SIG-M5 (cell line): ENCODE results near the gene ARHGAP25.

Source experiments
- DNase-seq: peaks from one replicate; lab custom pipeline; 2025; lab: John Stamatoyannopoulos, UW

ARHGAP25 gene

DNA sequence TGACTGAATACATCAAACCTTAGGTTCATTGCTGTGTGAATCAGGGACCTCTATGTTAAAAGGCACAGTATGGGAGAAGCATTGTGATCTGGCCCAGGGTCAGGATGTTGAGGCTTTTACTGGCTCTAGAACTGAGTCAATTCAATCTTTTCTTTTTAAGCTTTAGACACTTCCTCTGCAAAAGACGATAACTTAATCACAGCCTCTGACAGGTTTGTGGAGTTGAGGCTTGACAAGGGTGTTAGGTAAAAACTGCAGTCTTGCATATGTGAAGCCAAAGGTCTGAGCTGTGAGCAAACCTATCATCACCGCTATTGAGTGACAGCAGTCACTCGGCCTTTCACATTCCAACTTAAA lies 17.3 kb upstream of the ARHGAP25 start:
- no peak for DNase-seq

DNA sequence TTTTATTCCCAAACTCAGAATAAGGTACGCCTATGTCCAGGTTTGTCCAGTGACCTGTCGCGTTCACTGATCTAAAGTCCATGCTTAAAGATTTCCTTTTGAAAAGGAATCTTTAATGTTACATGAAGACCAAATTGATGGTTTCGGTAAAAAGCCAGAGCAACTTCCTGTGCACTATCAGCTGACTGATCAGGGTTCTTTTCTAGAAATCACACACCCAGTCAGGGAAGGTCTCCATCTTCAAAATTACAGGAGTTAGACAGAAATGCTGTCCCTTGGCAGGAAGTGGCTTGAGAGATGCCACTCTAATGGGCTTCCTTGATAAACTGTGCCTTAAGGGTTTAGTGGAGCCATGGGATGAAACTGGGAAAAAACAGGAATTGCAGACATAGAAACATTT lies 14.7 kb upstream of the ARHGAP25 start:
- DNase-seq: no peak

DNA sequence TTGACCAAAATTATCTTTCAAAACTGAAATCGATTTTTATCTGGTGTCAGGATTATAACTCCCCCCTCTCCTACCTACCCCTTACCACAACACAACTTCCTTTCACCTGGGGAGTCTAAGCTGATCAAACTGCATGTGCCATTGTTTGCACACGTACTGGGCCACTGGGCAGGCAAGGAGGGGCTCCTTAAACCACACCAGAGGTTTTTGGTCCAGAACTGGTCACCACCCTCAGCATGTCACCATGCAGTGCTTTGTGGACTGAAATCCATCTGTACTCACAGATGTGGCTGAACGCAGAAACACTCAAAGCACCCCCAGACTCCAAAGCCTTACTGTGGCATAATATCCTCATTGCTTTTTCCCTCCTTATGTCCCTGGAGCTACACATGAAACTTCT lies 13.9 kb upstream of the ARHGAP25 start:
- no peak for DNase-seq

DNA sequence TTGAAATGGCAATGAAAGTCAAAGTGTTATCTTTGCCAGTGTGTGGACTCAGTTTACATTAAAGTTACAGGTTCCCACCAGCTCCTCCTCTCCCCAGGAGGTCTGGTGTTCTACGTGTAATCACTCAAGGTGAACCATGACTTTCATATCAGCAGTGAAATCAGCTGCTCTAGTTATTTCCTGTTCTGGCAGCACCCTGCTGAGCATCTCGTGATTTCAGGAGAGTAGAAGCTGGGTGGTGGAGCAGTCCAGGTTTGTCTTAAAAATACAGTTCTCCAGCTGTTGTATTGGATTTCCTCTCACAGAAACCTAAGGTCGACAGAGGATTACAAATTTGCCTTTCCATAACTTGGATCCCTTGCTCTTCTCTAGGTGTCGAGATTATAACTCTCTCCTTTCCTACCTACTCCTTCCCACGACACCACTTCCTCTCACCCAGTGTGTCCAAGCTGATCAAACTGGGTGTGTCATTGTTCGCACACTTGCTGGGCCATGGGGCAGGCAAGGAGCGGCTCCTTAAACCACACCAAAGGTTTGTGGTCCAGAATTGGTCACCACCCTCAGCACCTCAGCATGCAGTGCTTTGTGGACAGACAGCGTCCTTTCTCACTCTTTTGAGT lies 13.0 kb upstream of the ARHGAP25 start:
- DNase-seq: no peak

DNA sequence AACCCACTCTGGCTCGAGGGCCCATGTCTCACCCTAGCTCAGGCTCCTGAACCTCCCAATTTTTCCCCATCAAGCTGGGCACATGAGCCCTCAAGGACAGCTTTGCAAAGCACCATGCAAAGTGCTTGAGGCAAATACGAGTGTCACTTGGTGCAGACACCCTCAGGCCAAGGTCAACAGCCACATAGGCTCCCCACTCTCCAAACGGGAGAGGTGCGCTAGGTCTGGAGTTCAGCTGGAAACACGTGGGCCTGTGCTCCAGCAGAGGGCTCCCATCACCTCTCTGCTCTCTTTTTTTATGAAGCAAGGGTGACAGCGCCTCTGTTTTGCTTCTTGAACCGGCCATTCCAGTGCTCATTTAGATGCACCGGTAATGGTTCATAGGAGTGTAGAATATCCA lies 11.9 kb upstream of the ARHGAP25 start:
- no peak for DNase-seq

DNA sequence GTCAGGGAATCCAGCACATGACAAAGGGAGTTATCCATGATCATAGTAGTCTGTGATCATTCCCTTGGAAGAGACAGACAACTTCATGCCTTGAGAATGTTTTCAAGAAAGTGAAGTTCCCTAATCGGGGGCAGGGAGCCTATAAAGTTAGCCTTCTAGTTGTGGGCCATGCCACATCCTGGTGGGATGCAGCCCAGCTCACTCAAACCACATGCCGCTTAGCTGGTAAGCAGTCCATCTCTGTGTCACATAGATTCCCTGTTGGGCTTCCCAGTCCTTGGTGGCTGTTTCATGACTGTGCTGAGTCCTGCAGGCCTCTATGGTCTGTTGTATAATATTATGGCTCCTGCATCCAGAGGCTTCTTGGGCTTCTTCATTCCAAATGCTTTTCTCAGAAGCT lies 11.4 kb upstream of the ARHGAP25 start:
- DNase-seq: no peak

DNA sequence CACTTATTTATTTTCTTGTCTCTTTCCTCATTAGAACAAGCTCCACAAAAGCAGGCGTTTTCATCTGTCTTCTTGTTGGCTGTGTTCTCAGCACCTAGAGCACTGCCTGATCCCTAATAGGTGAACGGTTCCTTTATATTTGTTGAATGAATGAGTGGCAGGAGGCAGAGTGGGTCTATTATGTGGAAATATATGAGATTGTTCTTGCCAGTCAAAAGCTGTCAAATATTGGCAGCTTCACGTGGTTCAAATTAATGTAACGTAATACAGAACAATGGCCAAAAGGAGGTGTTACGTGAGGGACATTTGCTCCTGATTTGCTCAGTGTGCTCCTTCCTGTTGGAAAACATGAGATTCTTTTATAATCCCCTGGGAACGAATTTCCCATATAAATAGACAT lies 8.5 kb upstream of the ARHGAP25 start:
- no peak for DNase-seq

DNA sequence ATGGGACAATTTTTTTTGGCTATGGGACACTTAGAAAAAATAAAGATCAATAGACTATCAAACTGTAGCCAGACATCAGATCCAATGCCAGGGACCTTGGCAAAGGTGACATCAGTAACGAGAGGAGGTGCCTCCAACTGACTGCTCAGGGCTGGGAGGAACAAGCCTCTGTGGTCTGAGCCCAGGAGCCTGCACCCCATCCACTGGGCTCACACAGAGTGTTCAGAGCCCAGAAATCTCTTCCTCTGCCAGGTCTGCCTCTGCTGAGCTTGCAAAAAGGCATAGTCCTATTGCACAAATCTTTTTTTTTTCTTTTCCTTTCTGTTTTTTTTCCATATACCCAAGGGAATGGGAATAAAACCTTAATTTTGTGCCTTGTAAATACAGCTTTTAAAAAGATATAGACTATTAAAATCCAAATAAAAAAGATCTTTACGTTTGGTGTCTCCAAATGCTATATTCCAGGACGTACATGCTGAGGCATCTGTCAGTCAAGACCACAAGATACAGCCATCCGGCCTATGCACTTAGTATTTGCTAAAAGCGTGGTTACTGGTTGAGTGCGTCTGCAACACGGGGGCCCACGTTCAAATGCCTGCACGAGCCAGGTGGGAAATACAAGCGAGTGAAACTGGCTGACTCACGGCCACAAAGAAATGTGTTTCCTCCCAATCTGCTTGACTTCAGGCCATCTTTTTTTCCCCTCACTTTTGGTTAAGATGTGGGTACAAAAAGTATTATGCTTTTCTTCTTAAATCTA lies 7.8 kb upstream of the ARHGAP25 start:
- DNase-seq: peak; percentile 49

DNA sequence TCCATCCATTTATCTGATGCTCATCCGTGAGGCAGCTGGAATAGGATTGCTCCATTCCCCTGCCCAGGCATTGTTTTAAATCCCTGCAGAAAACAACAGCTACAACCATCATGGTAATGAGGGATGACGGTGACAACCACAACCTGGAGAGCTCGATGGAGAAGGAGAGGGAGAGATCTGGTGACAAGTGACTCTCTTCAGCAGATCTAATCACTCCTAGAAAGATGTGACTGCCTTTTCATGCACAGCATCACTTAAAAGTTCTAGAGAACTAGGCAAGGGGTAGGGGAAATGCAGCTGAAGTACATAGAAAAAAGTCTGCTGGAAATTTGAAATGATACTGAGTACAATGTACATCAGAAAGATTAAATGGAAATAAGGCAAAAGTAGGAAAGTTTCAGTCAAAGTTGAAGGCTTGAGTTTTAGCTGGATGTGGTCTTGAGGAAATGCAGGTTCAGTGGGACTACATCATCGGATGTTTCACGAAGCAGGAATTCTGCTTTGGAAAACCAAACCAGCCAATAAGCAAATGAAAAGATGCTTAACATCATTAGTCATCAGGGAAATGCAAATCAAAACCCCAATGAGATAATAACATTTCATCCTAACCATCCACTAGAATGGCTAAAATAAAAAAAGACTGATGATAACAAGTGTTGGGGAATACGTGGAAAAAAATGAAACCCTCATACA lies 6.8 kb upstream of the ARHGAP25 start:
- no peak for DNase-seq

DNA sequence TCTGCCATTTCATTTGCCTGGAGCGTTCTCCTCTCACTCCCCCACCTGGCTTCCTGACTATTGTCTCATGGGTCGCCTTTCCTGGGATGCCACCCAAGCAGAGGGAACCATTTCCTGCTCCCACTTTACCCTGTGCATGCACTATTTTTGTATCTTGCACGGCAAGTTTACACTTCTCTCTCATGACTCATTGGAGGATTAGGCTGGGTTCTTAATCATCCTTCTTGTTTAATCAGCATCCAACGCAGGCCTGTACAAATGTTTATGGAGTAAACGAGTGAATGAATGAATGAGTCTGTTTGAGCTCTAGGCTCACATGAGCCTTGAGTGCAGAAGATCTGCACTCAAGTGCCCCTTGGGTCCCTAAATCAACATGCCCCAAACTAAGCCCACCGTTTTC lies 3.8 kb upstream of the ARHGAP25 start:
- no peak for DNase-seq

DNA sequence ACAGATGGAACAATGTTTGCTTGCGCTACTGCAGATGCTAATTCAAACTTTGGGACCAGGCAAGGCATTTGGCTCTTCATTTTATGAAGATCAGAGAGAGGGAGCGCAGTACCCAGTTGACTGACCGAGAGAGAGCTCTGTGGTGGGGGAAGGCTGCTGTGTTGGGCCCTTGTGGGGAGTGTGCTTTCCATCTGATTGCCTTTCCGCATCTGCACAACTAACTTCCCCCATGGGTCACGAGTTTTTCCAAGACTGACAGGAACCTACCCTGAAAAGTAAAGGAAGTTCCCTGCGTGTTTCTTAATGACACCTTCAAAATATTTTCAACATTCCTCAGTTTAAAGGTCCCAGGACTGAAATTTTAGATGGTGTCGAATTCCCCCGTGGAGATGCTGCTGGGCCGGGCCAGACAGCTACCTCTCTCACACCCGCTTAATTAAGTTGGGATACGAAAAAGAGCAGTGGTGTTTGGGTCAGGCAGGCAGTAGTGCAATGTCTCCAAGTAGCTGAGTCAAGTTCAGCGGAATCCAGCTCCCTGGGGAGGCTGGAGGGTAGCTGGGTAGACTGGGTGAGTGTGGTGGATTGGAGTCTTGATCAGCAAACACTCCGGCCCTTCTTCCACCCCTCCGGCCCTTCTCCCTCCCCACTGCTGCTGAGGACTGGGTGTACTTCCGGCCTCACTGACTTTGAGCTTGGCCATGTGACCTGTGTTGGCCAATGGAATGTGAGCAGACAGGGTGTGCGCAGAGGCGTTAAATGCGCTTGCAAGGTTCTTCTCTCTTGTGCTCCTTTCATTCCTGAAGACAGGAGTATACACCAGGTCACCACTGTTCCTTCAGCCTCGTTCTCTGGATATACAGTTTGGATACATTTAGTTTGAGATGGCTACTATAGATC lies 2.3 kb upstream of the ARHGAP25 start:
- no peak for DNase-seq

DNA sequence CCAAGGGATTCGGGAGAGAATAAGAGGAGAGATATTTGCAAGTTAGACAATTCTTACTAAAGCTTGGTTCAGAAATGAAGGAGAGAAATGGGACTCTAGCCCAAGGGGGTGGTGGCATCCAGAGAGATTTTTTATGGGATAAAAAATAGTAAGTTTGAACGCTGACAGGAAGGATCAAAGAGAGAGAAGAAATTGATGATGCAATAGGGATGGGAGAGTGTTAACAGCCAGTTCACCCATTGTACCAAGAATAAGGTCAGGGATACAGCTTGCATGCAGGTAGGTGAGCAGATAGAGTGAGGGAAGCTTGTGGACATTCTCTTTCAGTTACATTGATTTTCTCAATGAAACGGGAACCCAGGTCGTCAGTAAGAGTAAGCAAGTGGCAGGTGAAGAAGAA lies 1.2 kb upstream of the ARHGAP25 start:
- no peak for DNase-seq

DNA sequence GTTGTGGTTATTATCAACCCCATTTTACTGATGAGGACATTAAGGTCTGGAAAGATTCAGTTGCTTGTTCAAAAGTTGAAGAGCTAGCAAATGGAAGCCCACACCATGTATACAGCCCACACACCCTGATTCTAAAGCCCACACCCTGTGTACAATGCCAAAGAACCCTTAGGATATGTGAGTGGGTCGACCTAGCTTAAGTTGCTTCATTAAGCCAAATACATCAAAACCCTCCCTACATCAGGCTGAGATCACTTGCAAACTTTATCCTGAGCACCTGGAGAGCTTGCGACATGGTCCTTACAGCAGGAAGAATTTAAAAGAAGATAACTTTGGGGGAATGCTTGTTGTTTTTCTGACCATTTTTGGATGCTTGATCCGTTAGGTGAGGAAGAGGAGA lies 435 bp upstream of the ARHGAP25 start:
- DNase-seq: no peak

DNA sequence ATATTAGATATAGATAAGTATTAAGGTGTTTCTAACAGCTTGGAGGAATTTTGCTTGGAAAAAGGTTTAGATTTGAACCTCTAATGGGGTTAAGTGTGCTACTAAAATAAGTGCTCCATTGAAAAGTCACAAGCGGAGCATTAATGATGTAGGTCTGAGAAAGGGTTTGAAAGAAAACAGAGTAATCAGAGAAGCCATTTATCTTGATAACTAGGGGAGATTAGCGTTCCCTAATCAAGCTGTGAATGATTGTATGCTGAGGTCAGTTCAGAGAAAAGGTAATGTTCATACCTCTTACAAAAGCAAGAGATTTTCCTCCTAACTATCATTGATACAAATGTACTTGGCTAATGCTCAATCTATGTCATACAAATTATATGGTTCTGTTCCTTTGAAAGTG lies 1.5 kb downstream of the ARHGAP25 start:
- no peak for DNase-seq

DNA sequence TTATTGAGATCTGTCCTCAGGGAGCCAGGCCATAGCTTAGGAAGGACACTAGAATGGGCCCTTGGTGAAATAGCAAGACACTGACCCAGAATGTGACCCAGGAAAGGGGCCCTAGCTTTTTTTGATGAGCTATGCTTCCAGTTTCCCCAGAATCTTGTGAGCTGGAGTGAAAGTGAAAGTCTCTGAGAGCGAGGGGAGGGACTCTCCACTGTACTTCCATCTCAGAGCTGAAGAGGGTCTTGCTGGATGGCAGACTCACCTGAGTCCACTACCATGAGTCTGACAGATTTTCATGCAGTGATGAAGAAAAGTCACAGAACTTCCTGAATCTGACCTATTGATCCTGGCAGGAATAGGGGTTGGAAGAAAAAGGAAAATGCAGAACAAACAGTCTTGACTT lies 3.1 kb downstream of the ARHGAP25 start:
- DNase-seq: no peak

DNA sequence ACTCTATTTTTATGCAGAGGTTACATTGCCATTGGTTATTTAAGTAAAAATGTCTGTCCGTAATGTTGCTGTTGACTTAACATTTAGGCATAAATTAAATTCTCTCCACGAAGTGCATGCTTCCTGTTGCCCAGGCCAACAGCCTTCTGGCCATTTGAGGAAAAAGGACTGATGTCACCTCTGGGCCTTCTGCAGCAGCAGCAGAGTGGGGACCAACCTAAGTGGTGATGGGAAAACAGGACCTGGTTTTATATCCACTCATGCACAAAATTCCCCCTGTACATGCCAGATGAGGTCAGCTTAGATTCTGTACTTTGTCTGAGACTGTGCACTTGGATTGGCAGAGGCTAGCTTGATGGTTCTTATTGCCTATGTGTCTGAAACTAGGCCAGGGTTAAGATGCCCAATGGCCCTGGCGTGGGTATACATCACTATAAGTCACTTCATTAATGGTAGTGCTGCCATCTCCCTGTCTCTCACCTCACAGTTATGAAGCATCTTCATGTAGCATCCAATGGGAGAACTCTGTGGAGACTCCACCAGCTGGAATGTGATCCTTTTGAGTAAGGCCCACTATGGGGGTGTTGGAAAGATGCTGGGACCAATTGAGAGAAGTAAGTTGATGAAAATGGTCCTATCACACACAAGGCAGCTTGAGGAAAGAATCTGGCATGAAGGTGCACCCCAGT lies 4.4 kb downstream of the ARHGAP25 start:
- DNase-seq: no peak

DNA sequence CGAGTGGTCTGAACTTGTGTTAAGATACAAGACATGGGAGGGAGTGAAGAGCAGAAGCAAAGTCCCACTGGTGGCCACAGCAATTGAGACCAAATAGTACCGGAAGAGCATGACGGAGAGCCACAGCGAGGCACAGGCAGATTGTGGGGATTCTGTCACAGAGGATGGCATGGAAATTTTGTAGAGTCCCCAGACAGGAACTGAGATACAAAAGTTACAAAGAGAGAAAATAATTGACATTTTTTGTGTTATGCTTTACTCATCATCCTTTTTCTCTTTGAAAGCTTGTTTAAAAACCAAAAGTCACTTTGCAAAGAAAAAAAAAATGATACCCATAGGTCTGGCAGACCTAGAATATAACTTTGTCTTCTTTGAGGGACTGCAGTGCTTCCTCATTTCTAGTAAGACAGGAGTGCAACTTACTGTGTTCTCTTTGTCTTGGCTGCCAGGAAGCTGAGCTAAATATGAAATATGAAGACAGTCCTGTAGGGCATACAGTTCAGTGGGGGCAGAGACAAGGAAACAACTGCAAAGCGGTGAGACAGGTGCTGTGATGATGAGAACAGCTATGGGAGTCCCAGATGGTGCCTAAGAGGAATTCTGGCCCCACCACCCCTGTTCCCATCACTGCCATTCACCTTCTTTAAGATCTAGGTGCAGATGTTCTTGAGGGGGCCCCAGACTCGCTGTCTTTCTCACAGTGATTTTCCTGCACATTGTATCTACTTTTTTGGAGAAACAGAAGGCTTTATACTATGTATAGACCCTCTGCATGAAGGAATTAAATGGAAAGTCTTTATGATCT lies 5.2 kb downstream of the ARHGAP25 start:
- no peak for DNase-seq

DNA sequence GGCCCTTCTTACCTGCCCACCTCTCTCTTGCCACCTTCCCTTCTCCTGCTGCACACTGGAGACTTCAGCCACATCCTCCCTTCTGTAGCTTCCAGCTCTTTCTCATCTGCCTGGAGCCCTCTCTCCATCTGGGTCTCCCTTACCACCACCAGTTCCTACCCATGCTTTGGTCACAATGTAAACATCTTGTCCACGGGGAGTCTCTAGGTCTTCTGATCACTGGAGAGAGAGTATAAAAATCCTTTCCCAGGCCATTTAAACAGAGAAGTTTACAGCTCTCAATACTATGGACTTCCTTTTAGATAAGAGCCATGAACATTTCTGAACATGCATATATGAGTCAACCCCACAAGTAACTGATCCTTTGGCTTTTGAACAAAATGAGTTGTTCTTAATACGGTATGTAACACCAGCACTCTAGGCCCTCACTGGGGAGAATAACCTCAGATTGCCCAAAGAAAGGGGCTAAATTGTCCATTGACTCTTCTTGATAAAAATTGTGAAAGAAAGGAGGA lies 5.8 kb downstream of the ARHGAP25 start:
- no peak for DNase-seq

DNA sequence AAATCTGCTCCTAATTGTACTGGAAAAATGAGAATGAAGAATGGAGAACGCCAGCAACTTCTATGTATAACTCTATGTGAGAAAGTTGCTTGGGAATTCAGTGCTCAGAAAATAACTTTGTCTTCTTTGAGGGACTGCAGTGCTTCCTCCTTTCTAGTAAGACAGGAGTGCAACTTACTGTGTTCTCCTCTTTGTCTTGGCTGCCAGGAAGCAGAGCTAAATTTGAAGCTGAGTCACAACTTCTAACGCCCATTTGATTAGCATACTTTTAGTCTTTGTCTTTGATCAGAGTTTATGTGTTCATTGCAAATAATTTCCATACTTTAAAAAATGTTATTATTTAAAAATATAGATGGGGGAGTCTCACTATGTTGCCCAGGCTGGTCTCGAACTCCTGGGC lies 6.6 kb downstream of the ARHGAP25 start:
- peak; percentile 54 for DNase-seq

DNA sequence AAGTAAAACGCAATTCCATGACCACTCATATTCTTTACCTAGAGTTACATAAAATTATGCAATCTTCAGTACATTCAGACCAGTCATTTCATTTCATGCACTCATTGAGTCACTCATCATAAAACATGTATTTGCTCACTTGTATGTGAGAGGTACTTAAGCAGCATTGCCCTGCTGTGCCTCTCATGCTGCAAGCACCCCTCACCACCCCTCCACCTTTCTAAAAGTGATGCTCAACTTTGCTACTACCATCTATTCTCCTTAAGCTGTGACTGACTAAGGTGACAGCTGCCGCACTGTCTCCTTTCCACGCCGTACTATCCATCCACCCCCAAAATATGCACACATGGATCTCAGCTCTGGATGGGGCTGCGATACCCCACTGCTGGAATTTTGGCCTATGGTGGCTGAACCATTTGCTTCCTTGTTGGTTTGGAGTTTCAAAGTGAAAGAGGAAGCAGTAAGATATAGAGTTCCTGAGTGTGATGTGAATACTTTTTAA lies 7.2 kb downstream of the ARHGAP25 start:
- peak; percentile 24 for DNase-seq
